Measurements from ENCODE around the gene SLC5A3.

SLC5A3 gene

DNA sequence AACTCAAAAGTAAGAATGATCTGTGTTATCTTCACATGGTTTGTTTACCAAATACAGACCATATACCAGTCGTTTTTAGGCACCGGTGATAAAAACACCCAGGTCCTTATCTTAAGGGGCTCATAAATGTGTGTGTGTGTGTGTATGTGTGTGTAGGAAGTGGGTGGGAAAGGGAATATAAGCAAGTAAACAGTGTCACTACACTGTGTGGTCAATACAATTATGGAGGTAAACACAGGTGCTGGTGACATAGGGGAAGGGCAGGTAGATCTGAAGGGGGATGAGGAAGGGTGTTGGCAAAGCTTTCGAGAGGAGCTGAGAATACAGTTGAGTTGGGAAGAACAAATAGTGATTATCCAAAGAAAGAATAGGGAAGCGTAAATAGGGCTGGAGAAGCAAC lies 19.1 kb upstream of the SLC5A3 start:
- no peak for TF ChIP-seq ZNF8 (CRISPR knock-in tag; IDR thresholded peaks at IDR 0.05)
- TF ChIP-seq, protein P1, sequence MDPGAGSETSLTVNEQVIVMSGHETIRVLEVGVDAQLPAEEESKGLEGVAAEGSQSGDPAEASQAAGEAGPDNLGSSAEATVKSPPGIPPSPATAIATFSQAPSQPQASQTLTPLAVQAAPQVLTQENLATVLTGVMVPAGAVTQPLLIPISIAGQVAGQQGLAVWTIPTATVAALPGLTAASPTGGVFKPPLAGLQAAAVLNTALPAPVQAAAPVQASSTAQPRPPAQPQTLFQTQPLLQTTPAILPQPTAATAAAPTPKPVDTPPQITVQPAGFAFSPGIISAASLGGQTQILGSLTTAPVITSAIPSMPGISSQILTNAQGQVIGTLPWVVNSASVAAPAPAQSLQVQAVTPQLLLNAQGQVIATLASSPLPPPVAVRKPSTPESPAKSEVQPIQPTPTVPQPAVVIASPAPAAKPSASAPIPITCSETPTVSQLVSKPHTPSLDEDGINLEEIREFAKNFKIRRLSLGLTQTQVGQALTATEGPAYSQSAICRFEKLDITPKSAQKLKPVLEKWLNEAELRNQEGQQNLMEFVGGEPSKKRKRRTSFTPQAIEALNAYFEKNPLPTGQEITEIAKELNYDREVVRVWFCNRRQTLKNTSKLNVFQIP (CRISPR knock-in tag; IDR thresholded peaks at IDR 0.05; ENCODE audit: borderline replicate concordance, low read depth): no peak
- TF ChIP-seq ZC3H10 (CRISPR knock-in tag; IDR thresholded peaks at IDR 0.05): no peak
- no peak for TF ChIP-seq ZFP30 (CRISPR knock-in tag; IDR thresholded peaks at IDR 0.05)
- TF ChIP-seq OSR1 (CRISPR knock-in tag; IDR thresholded peaks at IDR 0.05): no peak
- TF ChIP-seq BACH2 (CRISPR knock-in tag; IDR thresholded peaks at IDR 0.05; ENCODE audit: borderline replicate concordance): no peak
- TF ChIP-seq ARNTL (CRISPR knock-in tag; IDR thresholded peaks at IDR 0.05; ENCODE audit: borderline replicate concordance, low read depth): no peak
- no peak for TF ChIP-seq ISL1 (CRISPR knock-in tag; IDR thresholded peaks at IDR 0.05)
- no peak for TF ChIP-seq ZFP3 (CRISPR knock-in tag; IDR thresholded peaks at IDR 0.05)
- TF ChIP-seq TCF4 (CRISPR knock-in tag; IDR thresholded peaks at IDR 0.05; ENCODE audit: borderline replicate concordance): no peak
- no peak for TF ChIP-seq ESRRG (CRISPR knock-in tag; IDR thresholded peaks at IDR 0.05)
- TF ChIP-seq, protein P2, sequence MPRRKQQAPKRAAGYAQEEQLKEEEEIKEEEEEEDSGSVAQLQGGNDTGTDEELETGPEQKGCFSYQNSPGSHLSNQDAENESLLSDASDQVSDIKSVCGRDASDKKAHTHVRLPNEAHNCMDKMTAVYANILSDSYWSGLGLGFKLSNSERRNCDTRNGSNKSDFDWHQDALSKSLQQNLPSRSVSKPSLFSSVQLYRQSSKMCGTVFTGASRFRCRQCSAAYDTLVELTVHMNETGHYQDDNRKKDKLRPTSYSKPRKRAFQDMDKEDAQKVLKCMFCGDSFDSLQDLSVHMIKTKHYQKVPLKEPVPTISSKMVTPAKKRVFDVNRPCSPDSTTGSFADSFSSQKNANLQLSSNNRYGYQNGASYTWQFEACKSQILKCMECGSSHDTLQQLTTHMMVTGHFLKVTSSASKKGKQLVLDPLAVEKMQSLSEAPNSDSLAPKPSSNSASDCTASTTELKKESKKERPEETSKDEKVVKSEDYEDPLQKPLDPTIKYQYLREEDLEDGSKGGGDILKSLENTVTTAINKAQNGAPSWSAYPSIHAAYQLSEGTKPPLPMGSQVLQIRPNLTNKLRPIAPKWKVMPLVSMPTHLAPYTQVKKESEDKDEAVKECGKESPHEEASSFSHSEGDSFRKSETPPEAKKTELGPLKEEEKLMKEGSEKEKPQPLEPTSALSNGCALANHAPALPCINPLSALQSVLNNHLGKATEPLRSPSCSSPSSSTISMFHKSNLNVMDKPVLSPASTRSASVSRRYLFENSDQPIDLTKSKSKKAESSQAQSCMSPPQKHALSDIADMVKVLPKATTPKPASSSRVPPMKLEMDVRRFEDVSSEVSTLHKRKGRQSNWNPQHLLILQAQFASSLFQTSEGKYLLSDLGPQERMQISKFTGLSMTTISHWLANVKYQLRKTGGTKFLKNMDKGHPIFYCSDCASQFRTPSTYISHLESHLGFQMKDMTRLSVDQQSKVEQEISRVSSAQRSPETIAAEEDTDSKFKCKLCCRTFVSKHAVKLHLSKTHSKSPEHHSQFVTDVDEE (CRISPR knock-in tag; IDR thresholded peaks at IDR 0.05): no peak
- TF ChIP-seq, protein P3, sequence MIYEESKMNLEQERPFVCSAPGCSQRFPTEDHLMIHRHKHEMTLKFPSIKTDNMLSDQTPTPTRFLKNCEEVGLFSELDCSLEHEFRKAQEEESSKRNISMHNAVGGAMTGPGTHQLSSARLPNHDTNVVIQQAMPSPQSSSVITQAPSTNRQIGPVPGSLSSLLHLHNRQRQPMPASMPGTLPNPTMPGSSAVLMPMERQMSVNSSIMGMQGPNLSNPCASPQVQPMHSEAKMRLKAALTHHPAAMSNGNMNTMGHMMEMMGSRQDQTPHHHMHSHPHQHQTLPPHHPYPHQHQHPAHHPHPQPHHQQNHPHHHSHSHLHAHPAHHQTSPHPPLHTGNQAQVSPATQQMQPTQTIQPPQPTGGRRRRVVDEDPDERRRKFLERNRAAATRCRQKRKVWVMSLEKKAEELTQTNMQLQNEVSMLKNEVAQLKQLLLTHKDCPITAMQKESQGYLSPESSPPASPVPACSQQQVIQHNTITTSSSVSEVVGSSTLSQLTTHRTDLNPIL (CRISPR knock-in tag; IDR thresholded peaks at IDR 0.05; ENCODE audit: low read depth): no peak
- no peak for TF ChIP-seq SNAI2 (CRISPR knock-in tag; IDR thresholded peaks at IDR 0.05)
- TF ChIP-seq ZNF70 (CRISPR knock-in tag; IDR thresholded peaks at IDR 0.05): no peak
- no peak for TF ChIP-seq CSDC2 (CRISPR knock-in tag; IDR thresholded peaks at IDR 0.05)
- no peak for TF ChIP-seq ZNF565 (CRISPR knock-in tag; conservative IDR thresholded peaks at IDR 0.05; ENCODE audit: low read depth)
- TF ChIP-seq, protein P4, sequence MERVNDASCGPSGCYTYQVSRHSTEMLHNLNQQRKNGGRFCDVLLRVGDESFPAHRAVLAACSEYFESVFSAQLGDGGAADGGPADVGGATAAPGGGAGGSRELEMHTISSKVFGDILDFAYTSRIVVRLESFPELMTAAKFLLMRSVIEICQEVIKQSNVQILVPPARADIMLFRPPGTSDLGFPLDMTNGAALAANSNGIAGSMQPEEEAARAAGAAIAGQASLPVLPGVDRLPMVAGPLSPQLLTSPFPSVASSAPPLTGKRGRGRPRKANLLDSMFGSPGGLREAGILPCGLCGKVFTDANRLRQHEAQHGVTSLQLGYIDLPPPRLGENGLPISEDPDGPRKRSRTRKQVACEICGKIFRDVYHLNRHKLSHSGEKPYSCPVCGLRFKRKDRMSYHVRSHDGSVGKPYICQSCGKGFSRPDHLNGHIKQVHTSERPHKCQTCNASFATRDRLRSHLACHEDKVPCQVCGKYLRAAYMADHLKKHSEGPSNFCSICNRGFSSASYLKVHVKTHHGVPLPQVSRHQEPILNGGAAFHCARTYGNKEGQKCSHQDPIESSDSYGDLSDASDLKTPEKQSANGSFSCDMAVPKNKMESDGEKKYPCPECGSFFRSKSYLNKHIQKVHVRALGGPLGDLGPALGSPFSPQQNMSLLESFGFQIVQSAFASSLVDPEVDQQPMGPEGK (CRISPR knock-in tag; IDR thresholded peaks at IDR 0.05; ENCODE audit: borderline replicate concordance): no peak
- no peak for TF ChIP-seq PPARA (CRISPR knock-in tag; IDR thresholded peaks at IDR 0.05; ENCODE audit: borderline replicate concordance)
- no peak for ATAC-seq

GRCh38 chr21:34055615-34056014 lies 17.8 kb upstream of the SLC5A3 start:
- no peak for ATAC-seq
- TF ChIP-seq ZNF70 (CRISPR knock-in tag; IDR thresholded peaks at IDR 0.05) (no peak), ZNF8 (CRISPR knock-in tag; IDR thresholded peaks at IDR 0.05) (no peak), CSDC2 (CRISPR knock-in tag; IDR thresholded peaks at IDR 0.05) (no peak), ZC3H10 (CRISPR knock-in tag; IDR thresholded peaks at IDR 0.05) (no peak), BACH2 (CRISPR knock-in tag; IDR thresholded peaks at IDR 0.05; ENCODE audit: borderline replicate concordance) (no peak), ZNF565 (CRISPR knock-in tag; conservative IDR thresholded peaks at IDR 0.05; ENCODE audit: low read depth) (no peak), PPARA (CRISPR knock-in tag; IDR thresholded peaks at IDR 0.05; ENCODE audit: borderline replicate concordance) (no peak), OSR1 (CRISPR knock-in tag; IDR thresholded peaks at IDR 0.05) (no peak), ZFP3 (CRISPR knock-in tag; IDR thresholded peaks at IDR 0.05) (no peak), ARNTL (CRISPR knock-in tag; IDR thresholded peaks at IDR 0.05; ENCODE audit: borderline replicate concordance, low read depth) (no peak), ZFP30 (CRISPR knock-in tag; IDR thresholded peaks at IDR 0.05) (no peak), TCF4 (CRISPR knock-in tag; IDR thresholded peaks at IDR 0.05; ENCODE audit: borderline replicate concordance) (no peak), TOX (CRISPR knock-in tag; IDR thresholded peaks at IDR 0.05; ENCODE audit: borderline replicate concordance) (no peak), GLIS3 (CRISPR knock-in tag; IDR thresholded peaks at IDR 0.05) (no peak), ISL1 (CRISPR knock-in tag; IDR thresholded peaks at IDR 0.05) (no peak)
- TF ChIP-seq, protein P2 (CRISPR knock-in tag; IDR thresholded peaks at IDR 0.05): no peak
- TF ChIP-seq, protein P4 (CRISPR knock-in tag; IDR thresholded peaks at IDR 0.05; ENCODE audit: borderline replicate concordance): no peak
- TF ChIP-seq, protein P3 (CRISPR knock-in tag; IDR thresholded peaks at IDR 0.05; ENCODE audit: low read depth): no peak
- TF ChIP-seq, protein P1 (CRISPR knock-in tag; IDR thresholded peaks at IDR 0.05; ENCODE audit: borderline replicate concordance, low read depth): no peak
